HG03045 (cell line): Measurements from ENCODE around the gene HMX1.

Experiments used
- ATAC-seq: cut with Tn5 transposase; IDR thresholded peaks from one replicate; pipeline ENCODE4 v1.9.1; 2021; ENCODE audit warnings: mild to moderate bottlenecking, moderate library complexity; ENCODE audit not compliant: unreplicated experiment

HMX1 gene

GRCh38 chr4:8893227-8893623 is 21.6 kb upstream of the HMX1 start:
- no peak for ATAC-seq

GRCh38 chr4:8892556-8893226 is 21.1 kb upstream of the HMX1 start:
- ATAC-seq, result no peak

- ATAC-seq, result no peak
Measured at GRCh38 chr4:8891646-8892555, 20.3 kb upstream of the HMX1 start.

GRCh38 chr4:8891255-8891645 is 19.6 kb upstream of the HMX1 start:
- no peak for ATAC-seq

GRCh38 chr4:8888856-8889255 is 17.2 kb upstream of the HMX1 start:
- no peak for ATAC-seq

GRCh38 chr4:8886612-8887406 is 15.2 kb upstream of the HMX1 start:
- ATAC-seq, result no peak

GRCh38 chr4:8882239-8882638 is 10.6 kb upstream of the HMX1 start:
- no peak for ATAC-seq

GRCh38 chr4:8880851-8881250 is 9.2 kb upstream of the HMX1 start:
- ATAC-seq, result no peak

GRCh38 chr4:8879574-8879973 is 7.9 kb upstream of the HMX1 start:
- no peak for ATAC-seq

- no peak for ATAC-seq
Measured at GRCh38 chr4:8878421-8878820, 6.8 kb upstream of the HMX1 start.

- ATAC-seq, result no peak
Measured at GRCh38 chr4:8877780-8878040, 6.1 kb upstream of the HMX1 start.

GRCh38 chr4:8876982-8877779 is 5.5 kb upstream of the HMX1 start:
- no peak for ATAC-seq

GRCh38 chr4:8874896-8875680 is 3.4 kb upstream of the HMX1 start:
- no peak for ATAC-seq

GRCh38 chr4:8874003-8874895 is 2.6 kb upstream of the HMX1 start:
- ATAC-seq, result no peak

- no peak for ATAC-seq
Measured at GRCh38 chr4:8872402-8873291, 1.0 kb upstream of the HMX1 start.

GRCh38 chr4:8870647-8871416 is 807 bp downstream of the HMX1 start:
- no peak for ATAC-seq

- ATAC-seq, result no peak
Measured at GRCh38 chr4:8869898-8870646, 1.6 kb downstream of the HMX1 start.
